ENCODE results near the gene NPC2.

GRCh38 chr14:74490486-74490885 lies 2.6 kb downstream of the NPC2 start:
- TF ChIP-seq RARB (CRISPR knock-in tag; IDR thresholded peaks at IDR 0.05), result no peak
- no peak for TF ChIP-seq BACH2 (CRISPR knock-in tag; IDR thresholded peaks at IDR 0.05; ENCODE audit: borderline replicate concordance)
- TF ChIP-seq ZNF70 (CRISPR knock-in tag; IDR thresholded peaks at IDR 0.05), result no peak
- TF ChIP-seq ZNF8 (CRISPR knock-in tag; IDR thresholded peaks at IDR 0.05), result no peak

All from SK-N-SH treated with all-trans-retinoic acid at 6 μM for 48 hours (cell line).